GM06990 (cell line): ENCODE results near the gene ALX3.

Source experiments
- DNase-seq: peaks from one replicate; pipeline ENCODE4 v3.0.0-alpha.2; 2011; ENCODE audit not compliant: insufficient read length; ENCODE audit errors: extremely low read depth
- H3K27me3 ChIP-seq: replicated peaks from 2 replicates; pipeline ENCODE4 v1.6.0; 2011; ENCODE audit warnings: low read length; ENCODE audit not compliant: control insufficient read depth, insufficient read depth
- H3K36me3 ChIP-seq: 2 replicates; pipeline ENCODE4 v1.5.1; 2011; ENCODE audit warnings: low read length; ENCODE audit not compliant: control insufficient read depth, insufficient read depth
- H3K4me3 ChIP-seq: replicated peaks from 2 replicates; pipeline ENCODE4 v1.5.1; 2011; ENCODE audit warnings: low read depth, mild to moderate bottlenecking, control low read depth, low read length
- TF ChIP-seq, protein P1 (sequence below): IDR thresholded peaks from 2 replicates; pipeline ENCODE4 v1.5.1; 2011; ENCODE audit warnings: low read length, control low read depth, mild to moderate bottlenecking, inconsistent platforms; ENCODE audit not compliant: insufficient read depth, poor library complexity, severe bottlenecking

The ALX3 gene

DNA sequence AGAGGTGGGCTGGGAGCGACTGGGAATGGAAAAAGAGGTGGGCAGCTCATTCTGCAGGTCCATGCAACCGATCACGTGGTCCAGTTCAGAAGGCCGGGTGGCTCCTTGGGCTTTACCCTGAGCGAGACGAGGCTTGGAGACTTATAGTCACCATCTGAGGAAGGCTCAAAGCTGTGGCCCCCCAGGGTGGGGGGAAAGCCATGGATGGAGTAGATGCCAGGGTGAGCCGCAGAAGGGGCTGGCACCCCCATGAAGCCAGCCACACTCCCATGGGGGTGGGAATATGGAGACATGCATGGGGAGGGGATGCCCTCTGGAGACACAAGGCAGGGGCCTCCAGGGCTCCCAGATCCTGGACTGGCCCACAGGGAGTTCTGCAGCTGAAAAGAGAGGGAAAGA is 9.8 kb downstream of the ALX3 start:
- H3K27me3 ChIP-seq = no peaks in the 10 kb centered on the region
- no peak overlapping the region for H3K4me3 ChIP-seq
- H3K36me3 ChIP-seq = peaks cover 14% of the 10 kb centered on the region
- DNase-seq = no peak
- TF ChIP-seq, protein P1, sequence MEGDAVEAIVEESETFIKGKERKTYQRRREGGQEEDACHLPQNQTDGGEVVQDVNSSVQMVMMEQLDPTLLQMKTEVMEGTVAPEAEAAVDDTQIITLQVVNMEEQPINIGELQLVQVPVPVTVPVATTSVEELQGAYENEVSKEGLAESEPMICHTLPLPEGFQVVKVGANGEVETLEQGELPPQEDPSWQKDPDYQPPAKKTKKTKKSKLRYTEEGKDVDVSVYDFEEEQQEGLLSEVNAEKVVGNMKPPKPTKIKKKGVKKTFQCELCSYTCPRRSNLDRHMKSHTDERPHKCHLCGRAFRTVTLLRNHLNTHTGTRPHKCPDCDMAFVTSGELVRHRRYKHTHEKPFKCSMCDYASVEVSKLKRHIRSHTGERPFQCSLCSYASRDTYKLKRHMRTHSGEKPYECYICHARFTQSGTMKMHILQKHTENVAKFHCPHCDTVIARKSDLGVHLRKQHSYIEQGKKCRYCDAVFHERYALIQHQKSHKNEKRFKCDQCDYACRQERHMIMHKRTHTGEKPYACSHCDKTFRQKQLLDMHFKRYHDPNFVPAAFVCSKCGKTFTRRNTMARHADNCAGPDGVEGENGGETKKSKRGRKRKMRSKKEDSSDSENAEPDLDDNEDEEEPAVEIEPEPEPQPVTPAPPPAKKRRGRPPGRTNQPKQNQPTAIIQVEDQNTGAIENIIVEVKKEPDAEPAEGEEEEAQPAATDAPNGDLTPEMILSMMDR = no peak

DNA sequence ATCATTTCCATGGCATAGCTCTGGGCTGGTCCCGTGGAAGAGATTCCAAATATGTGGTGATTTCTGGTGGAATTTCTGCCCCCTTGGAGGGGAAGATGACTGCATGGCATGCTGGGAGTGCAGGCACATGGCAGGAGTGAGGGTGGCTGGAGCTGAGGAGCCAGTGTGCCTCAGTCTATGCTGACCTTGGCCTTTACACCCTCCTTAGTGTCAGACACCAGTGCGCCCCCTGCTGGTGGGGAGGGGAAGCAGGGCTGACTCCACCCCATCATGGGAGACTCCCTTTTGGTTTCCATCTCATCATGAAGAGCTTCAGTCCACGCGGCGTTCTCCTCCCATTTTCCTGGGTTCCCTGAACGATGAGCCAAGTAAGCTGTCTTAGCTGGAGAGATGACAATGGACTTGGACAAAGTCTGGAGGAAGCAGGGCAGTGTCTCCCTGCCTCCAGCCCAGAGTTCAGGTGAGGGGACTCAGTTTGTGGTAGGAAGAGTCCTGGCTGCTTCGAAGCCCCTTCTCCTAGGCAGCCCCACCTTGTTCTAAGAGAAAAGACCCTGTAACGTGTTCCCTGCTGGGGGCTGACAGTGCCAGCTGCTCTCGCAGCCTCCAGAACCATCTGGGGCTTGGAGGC is 10.3 kb downstream of the ALX3 start:
- Histone ChIP-seq H3K4me3 (no peak overlapping the region), H3K27me3 (no peaks in the 10 kb centered on the region), H3K36me3 (peaks cover 17% of the 10 kb centered on the region)
- TF ChIP-seq, protein P1 = peak; percentile 98
- DNase-seq = peak; percentile 48

DNA sequence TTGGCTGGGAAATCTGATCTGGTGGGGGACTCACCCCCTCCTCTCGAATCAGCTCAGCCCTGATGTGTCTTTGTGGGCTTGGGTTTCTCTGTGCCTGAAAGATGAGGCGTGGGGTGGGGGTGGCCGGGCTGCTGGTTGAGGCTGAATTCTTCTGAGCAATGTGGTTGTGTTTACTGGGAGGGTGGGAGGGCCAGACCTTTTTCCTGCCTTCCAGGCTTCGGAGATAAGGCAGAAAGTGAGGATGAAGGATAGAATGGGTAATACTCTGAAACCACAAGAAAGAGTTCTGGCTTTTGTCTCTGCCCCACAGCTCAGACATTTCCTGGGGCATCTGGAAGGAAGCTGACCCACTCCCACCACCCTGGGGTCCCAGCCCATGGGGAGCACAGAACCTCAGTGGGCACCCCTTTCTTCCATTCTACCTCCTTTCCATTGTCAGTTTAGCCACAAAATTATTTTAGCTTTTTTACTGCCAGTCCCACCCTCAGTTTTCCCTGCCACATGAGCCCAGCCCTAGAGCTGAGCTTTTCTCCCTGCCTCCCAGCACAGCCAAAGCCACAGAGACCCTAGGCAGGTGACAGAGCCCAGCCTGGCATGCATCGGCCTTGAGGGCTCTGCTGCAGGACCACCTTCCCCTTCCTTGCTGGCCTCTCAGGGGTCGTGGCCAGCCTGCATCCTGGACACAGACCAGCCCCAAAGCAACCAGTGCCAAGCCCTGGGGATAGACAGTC is 11.2 kb downstream of the ALX3 start:
- Histone ChIP-seq H3K4me3 (no peak overlapping the region), H3K36me3 (peaks cover 24% of the 10 kb centered on the region), H3K27me3 (no peaks in the 10 kb centered on the region)
- no peak for DNase-seq
- TF ChIP-seq, protein P1 = no peak

DNA sequence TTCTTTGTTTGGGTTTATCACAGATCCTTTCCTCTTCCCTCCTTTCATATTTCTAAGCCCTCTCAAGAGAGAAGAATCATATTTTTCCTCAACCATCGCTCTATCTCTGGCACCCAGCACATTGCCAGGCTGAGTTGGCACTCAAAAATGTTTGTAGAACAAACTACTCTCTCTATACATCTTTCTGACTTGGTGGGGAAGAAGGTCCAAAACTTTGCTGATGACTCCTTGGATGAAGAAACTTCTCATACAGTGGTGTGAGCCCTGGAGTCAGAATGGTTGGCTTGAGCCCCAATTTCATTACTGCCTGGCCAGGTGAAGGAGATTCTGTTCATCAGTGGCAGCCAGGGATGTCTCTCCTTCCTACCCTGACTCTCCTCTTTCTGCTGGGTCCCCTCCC is 11.9 kb downstream of the ALX3 start:
- H3K27me3 ChIP-seq = no peaks in the 10 kb centered on the region
- DNase-seq = no peak
- TF ChIP-seq, protein P1 = no peak
- H3K36me3 ChIP-seq = peaks cover 30% of the 10 kb centered on the region
- H3K4me3 ChIP-seq = no peak overlapping the region

DNA sequence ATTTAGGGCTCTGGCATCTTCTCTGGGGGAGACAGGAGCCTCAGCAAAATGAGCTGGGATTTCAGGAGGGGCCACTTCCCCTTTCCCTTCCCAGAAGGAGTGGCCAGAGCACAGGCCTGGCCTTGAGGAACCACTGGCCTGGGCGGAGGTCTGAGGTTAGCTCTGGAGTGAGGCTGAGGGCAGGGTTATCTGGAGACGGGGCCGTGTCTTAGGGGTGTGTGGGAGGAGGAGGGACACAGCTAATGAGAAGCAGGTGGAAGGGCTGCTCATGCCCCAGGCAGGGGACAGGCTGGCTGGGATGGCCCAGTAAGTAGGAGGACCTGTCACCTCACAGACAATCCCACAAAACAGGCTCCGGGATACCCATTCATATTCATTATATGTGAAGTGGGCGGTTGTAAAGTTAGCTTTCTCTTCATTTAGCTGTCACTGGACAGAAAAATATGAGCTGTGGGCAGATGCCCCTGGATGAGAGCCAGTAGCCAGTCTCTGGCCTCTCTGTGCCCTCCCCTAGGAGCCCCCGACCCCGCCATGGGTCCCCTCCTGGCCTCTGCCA is 12.4 kb downstream of the ALX3 start:
- Histone ChIP-seq H3K27me3 (no peaks in the 10 kb centered on the region), H3K4me3 (no peak overlapping the region), H3K36me3 (peaks cover 35% of the 10 kb centered on the region)
- TF ChIP-seq, protein P1 = no peak
- DNase-seq = no peak
